Endothelial cell of umbilical vein (primary cell): Measurements from ENCODE around the gene NPTX1. TPM values are rescaled to one million over a fixed set of nuclear protein-coding genes. Genes with fewer than 3 reads are reported as not detected.

ENCODE experiments used
- BruUV-seq: library from RNA; stranded (reverse); fragments of 400-500 nt; replicated peaks from 2 replicates; lab custom pipeline; 2021; lab: Mats Ljungman, UMichigan
- CTCF ChIA-PET: fragments of 300-600, 350-600 bp; sonication (Branson Sonifier 250); formaldehyde crosslinking; loops from one replicate; lab custom pipeline; 2021; ENCODE audit warnings: antibody characterized with exemption, inconsistent platforms; lab: Charles Lee
- POLR2A ChIA-PET: fragments of 300-600, 350-600 bp; sonication (Branson Sonifier 250); formaldehyde crosslinking; loops from one replicate; lab custom pipeline; 2021; ENCODE audit warnings: antibody characterized with exemption, inconsistent platforms; lab: Charles Lee
- DNase-seq: peaks from one replicate; pipeline ENCODE4 v3.0.0-alpha.2; 2011; ENCODE audit warnings: low read depth, low spot score
- FAIRE-seq: peaks from 2 replicates; lab custom pipeline; 2011; peaks lifted over from hg19 to GRCh38; lab: Jason Lieb, UNC
- H2AFZ ChIP-seq: 2 replicates; pipeline ENCODE4 v1.6.0; 2012; ENCODE audit warnings: low read depth, low read length, control low read depth, inconsistent platforms
- H3K27ac ChIP-seq: 2 replicates; pipeline ENCODE4 v1.5.1; 2011; ENCODE audit warnings: low read depth, mild to moderate bottlenecking, control low read depth, low read length, moderate library complexity; ENCODE audit not compliant: insufficient read depth
- H3K27me3 ChIP-seq, 2 experiments: 2 replicates each; pipeline versions ENCODE4 v1.6.0 to v1.6.1; 2011; ENCODE audit warnings: low read length in 2 of 2, mixed read lengths in 1 of 2; ENCODE audit not compliant: control insufficient read depth in 2 of 2, insufficient read depth in 2 of 2
- H3K36me3 ChIP-seq, 2 experiments: 2 replicates in 1 of 2; 3 replicates in 1 of 2; pipeline ENCODE4 v1.5.1; 2011; ENCODE audit warnings: low read length in 2 of 2, mild to moderate bottlenecking in 1 of 2, moderate library complexity in 1 of 2; ENCODE audit not compliant: control insufficient read depth in 2 of 2, insufficient read depth in 2 of 2; ENCODE audit errors: extremely low read depth in 1 of 2
- H3K4me1 ChIP-seq: 3 replicates; pipeline ENCODE4 v1.5.1; 2011; ENCODE audit warnings: mild to moderate bottlenecking, low read length; ENCODE audit not compliant: control insufficient read depth, insufficient read depth; ENCODE audit errors: extremely low read depth
- H3K4me2 ChIP-seq: 2 replicates; pipeline ENCODE4 v1.6.1; 2011; ENCODE audit warnings: low read length, control low read depth, mixed read lengths; ENCODE audit not compliant: insufficient read depth
- H3K4me3 ChIP-seq, 3 experiments: fragments of 200-600 bp in 1 of 3; sonication (generic), shearing (Covaris generic) in 1 of 3; replicated peaks in 1 of 3; 2 replicates each; pipeline ENCODE4 v1.5.1; 2011 to 2016; ENCODE audit warnings: control low read depth in 3 of 3, low read length in 3 of 3, mild to moderate bottlenecking in 2 of 3, inconsistent platforms in 1 of 3, low read depth in 1 of 3, moderate library complexity in 1 of 3; ENCODE audit not compliant: insufficient read depth in 1 of 3
- H3K79me2 ChIP-seq: 2 replicates; pipeline ENCODE4 v1.6.0; 2012; ENCODE audit warnings: low read length, inconsistent platforms; ENCODE audit not compliant: control insufficient read depth, insufficient read depth
- H3K9ac ChIP-seq: replicated peaks from 2 replicates; pipeline ENCODE3; 2011; ENCODE audit warnings: low read length, control low read depth; ENCODE audit not compliant: insufficient read depth; ENCODE audit errors: extremely low read depth
- H3K9me1 ChIP-seq: replicated peaks from 3 replicates; pipeline ENCODE4 v1.6.0; 2011; ENCODE audit warnings: mild to moderate bottlenecking, low read length; ENCODE audit not compliant: control insufficient read depth, insufficient read depth; ENCODE audit errors: extremely low read depth
- H3K9me3 ChIP-seq: replicated peaks from 2 replicates; pipeline ENCODE4 v1.5.1; 2012; ENCODE audit warnings: low read length, inconsistent platforms; ENCODE audit not compliant: control insufficient read depth, insufficient read depth
- H4K20me1 ChIP-seq: replicated peaks from 2 replicates; pipeline ENCODE3; 2011; ENCODE audit warnings: mild to moderate bottlenecking, low read length; ENCODE audit not compliant: control insufficient read depth, insufficient read depth; ENCODE audit errors: extremely low read depth
- EZH2 ChIP-seq: IDR thresholded peaks from 2 replicates; pipeline ENCODE4 v1.6.1; 2012; ENCODE audit warnings: borderline replicate concordance, low read depth, mild to moderate bottlenecking, moderate library complexity, low read length, inconsistent platforms; ENCODE audit not compliant: severe bottlenecking
- FOS ChIP-seq: IDR thresholded peaks from 2 replicates; pipeline ENCODE4 v1.6.1; 2011; ENCODE audit warnings: mild to moderate bottlenecking, low read length, moderate library complexity, borderline replicate concordance; ENCODE audit not compliant: insufficient read depth
- GATA2 ChIP-seq: IDR thresholded peaks from 2 replicates; pipeline ENCODE4 v1.7.0; 2011; ENCODE audit warnings: low read depth, mild to moderate bottlenecking, moderate library complexity, mixed read lengths, low read length; ENCODE audit not compliant: insufficient read length, insufficient read depth
- JUN ChIP-seq: IDR thresholded peaks from 2 replicates; pipeline ENCODE4 v1.6.1; 2011; ENCODE audit warnings: borderline replicate concordance, low read depth; ENCODE audit not compliant: insufficient read length, insufficient read depth
- MYC ChIP-seq: IDR thresholded peaks from one replicate; pipeline ENCODE4 v1.6.1; 2011; ENCODE audit warnings: mild to moderate bottlenecking, low read depth, low read length
- POLR2A ChIP-seq: IDR thresholded peaks from 2 replicates; pipeline ENCODE4 v1.6.1; 2012; ENCODE audit warnings: low read depth, mild to moderate bottlenecking, control low read depth, low read length
- POLR2AphosphoS5 ChIP-seq: IDR thresholded peaks from 2 replicates; pipeline ENCODE4 v1.6.1; 2012; ENCODE audit warnings: low read depth, mild to moderate bottlenecking, control low read depth, low read length, moderate library complexity; ENCODE audit not compliant: insufficient read depth
- dilution Hi-C: fragments of 300-500 bp; cut with MboI; formaldehyde crosslinking; loops from one replicate; pipeline ENCODE4 v1.15.0; 2019; ENCODE audit warnings: low sequenced_read_pairs; ENCODE audit not compliant: extremely low pct_ligation_motif_present
- intact Hi-C: fragments of 100-400 bp; cut with micrococcal nuclease; formaldehyde crosslinking; loops from one replicate; pipeline ENCODE4 v1.10.0; 2022
- polyA plus RNA-seq, 4 experiments: library from polyadenylated mRNA; depleted of rRNA in 3 of 4; stranded (reverse) in 3 of 4; unstranded in 1 of 4; fragments of >200 nt; gene quantifications; 2 replicates each; pipeline versions ENCODE4 v1.2.1 to v1.2.3, GENCODE V29; 2011 to 2012; ENCODE audit warnings: missing spikeins in 1 of 4
- total RNA-seq: library from RNA; stranded (reverse); gene quantifications from 2 replicates; pipeline ENCODE4 v1.2.3, GENCODE V29; 2021
- TF ChIP-seq, protein P1 (sequence below), 2 donors: IDR thresholded peaks; 1 replicate in 1 of 2; 2 replicates in 1 of 2; pipeline ENCODE4 v1.5.1; 2011; ENCODE audit warnings: low read length in 2 of 2, mild to moderate bottlenecking in 2 of 2, moderate library complexity in 2 of 2, control low read depth in 1 of 2, inconsistent platforms in 1 of 2, low read depth in 1 of 2; ENCODE audit not compliant: insufficient read depth in 1 of 2; ENCODE audit errors: extremely low read depth in 1 of 2
- TF ChIP-seq, protein P2 (sequence below): IDR thresholded peaks from 2 replicates; pipeline ENCODE4 v1.6.1; 2011; ENCODE audit not compliant: insufficient read depth, insufficient read length

The NPTX1 gene
- total and polyA plus RNA-seq, 2 donors (not counting 3 experiments of a cell fraction or from before 2014, with no cell fraction given): 0.03 TPM; not detected in 1

DNA sequence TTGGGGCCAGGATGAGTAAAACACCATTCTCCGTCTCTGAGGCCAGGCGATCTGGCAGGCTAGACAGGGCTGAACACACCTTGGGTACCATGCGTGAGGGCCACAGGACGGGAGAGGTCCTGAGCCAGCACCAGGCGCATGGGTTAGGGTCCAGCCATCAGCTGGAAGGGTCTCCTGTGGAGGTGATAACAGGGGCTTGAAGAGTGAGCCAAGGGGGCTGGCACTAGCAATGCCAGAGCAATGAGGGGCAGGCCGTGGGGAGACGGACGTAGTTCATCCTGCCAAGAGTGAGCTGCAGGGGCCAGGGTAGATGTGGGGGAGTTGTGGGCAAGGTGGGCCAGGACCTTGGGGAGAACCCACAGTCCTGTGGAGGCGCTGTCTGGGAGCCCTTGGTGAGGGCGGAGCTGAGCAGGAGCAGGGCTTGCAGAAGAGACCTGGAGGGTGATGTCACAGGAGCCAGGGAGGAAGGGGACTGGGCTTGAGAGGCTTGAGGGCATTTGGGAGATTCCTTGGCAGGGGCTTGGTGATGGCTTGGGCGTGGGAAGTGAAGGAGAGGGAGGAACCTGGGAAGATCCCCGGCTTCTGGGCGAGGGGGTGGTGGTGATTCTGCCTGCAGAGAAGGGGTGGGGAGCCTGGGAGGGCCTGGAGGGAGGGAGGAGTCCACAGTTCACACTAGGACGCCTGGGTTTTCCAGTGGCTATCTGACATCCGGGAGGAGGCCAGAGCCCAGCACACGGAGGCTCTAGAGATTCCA is 6.3 kb upstream of the NPTX1 start:
- Histone ChIP-seq H3K27me3 (peaks cover 33 to 45% of the 10 kb centered on the region in 2 experiments), H3K27ac (no peak overlapping the region), H3K4me1 (no peaks in the 10 kb centered on the region), H3K9ac (no peak overlapping the region), H3K9me1 (no peaks in the 10 kb centered on the region), H3K36me3 (no peaks in the 10 kb centered on the region), H3K79me2 (no peaks in the 10 kb centered on the region), H2AFZ (no peak overlapping the region), H3K4me3 (no peak overlapping the region), H4K20me1 (no peaks in the 10 kb centered on the region), H3K4me2 (no peak overlapping the region), H3K9me3 (no peaks in the 10 kb centered on the region)
- FAIRE-seq (no peak), DNase-seq (no peak)
- TF ChIP-seq, protein P1, sequence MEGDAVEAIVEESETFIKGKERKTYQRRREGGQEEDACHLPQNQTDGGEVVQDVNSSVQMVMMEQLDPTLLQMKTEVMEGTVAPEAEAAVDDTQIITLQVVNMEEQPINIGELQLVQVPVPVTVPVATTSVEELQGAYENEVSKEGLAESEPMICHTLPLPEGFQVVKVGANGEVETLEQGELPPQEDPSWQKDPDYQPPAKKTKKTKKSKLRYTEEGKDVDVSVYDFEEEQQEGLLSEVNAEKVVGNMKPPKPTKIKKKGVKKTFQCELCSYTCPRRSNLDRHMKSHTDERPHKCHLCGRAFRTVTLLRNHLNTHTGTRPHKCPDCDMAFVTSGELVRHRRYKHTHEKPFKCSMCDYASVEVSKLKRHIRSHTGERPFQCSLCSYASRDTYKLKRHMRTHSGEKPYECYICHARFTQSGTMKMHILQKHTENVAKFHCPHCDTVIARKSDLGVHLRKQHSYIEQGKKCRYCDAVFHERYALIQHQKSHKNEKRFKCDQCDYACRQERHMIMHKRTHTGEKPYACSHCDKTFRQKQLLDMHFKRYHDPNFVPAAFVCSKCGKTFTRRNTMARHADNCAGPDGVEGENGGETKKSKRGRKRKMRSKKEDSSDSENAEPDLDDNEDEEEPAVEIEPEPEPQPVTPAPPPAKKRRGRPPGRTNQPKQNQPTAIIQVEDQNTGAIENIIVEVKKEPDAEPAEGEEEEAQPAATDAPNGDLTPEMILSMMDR (IDR thresholded peaks at IDR 0.05; ENCODE audit: extremely low read depth in 1 of 2, insufficient read depth in 1 of 2, low read depth in 1 of 2, low read length in 2 of 2): no peak
- TF ChIP-seq JUN (no peak), MYC (no peak), EZH2 (no peak), POLR2A (no peak), POLR2AphosphoS5 (no peak), GATA2 (no peak), FOS (no peak)
- TF ChIP-seq, protein P2, sequence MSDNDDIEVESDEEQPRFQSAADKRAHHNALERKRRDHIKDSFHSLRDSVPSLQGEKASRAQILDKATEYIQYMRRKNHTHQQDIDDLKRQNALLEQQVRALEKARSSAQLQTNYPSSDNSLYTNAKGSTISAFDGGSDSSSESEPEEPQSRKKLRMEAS: no peak
- ChIA-PET CTCF (no interaction called here), POLR2A (no interaction called here)
- BruUV-seq: no TSS peak
- dilution Hi-C loops (no loop called here), intact Hi-C loops (no loop called here)
